Activated CD4-positive, alpha-beta T cell treated with anti-CD3 and anti-CD28 coated beads, Interleukin-2, amount 50 U/mL, for 16 hours (primary cell): ENCODE data around the gene USP53.
"Not testable (repeated sequence)": the region's sequence is repeated elsewhere in the genome, so short reads cannot be mapped to it uniquely, and the experiment has no call there.

Experiments used
- DNase-seq: peaks from one replicate; pipeline ENCODE4 v3.0.0-alpha.2; 2020

The USP53 gene

DNA sequence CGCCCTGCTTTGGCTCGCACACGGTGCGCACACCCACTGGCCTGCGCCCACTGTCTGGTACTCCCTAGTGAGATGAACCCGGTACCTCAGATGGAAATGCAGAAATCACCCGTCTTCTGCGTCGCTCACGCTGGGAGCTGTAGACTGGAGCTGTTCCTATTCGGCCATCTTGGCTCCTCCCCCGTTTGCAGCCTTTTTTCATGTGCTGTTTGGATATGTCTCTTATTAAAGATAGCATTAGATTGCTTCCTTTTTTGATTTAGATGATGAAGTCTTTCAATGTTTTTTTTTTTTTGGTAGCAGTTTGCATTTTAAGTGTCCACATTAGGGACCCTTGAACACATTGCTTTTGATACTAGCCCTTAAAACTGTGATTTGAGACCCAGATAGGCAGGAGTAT lies 67.4 kb downstream of the USP53 start:
- DNase-seq, result not testable (repeated sequence)

DNA sequence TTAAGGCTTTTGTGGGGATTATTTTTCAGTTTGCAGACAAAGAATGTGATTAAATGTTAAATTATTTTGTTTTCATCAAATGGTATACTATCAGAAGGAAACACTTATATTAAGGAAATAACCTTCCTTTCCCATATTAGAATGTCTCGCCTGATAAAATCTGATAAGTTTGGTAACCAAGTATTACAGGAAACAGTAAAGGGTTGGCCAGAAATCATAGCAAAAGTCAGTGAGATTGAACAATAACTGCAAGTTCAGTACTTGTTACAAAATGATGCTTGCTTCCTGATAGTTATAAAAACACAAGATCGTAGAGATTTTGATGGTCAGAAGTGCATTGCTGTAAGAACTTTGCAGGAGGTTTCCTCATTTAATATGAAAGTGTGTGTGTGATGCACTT lies 68.9 kb downstream of the USP53 start:
- no peak for DNase-seq

DNA sequence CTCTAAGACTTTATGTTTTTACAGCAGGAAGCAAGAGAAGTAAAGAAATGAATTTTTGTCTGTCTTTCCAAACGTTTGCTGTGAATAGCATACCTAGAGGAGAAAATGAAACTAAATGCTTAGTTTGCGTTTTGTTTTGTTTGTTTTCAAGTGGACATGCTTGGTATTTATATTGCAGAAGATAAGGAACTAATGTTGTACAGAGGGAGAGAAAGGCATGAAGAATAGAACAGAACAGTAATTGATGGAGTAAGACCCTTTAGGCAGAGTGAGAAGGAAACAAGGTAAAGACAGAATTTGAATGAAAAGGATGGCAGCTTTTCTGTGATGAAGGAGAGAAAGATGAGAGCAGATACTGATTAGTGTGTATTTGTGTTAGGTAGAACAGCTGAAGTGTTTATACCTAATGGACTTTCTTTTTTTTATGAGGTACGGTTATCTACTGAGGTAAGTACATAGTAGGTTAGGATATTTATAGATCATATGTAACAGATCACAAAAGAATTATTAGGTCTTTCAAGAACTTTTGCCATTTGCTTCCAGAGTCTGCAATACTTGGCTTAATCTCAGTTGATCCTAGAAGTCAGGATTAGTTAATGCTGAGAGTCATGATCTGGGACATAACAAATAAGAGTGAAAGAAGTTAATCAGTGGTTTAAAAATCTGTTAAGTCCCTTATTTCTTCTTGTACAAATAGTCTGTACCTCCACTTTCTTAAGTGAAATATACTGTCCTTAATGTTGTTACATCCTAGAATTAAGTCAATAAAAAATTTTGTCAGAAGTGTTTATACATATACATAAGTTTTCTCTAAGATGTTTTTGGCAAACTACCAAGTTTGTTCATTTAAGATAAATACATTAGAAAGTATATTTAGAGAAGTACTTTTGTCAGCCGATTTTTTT lies 72.6 kb downstream of the USP53 start:
- peak; percentile 24 for DNase-seq

DNA sequence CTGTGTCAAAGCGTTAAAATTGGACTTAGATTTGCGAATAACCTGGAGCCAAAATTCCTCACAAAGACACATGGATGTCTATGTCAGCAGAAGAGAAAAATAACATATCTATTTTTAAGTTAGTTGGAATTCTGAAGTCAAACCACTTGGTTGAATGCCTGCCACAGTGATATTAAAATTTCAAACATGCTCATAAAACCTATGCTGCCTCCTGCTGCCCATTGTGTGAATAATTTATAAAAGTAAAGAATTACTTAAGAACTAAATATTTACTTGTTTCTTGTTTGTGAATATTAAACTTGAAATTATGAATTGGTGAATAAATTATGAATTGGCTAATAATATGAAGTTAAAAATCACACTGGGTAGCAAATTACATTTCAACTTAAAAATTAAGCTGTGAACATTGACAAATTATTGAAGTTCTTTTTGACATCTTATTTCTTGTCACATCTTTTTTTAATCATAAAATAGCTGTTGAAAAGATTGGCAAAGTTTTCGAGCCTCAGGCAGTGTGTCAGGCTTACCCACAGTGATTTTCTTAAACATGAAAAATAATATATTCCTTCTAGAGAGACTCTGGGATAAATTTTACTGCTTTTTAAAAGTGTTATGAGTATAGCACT lies 74.0 kb downstream of the USP53 start:
- peak; percentile 41 for DNase-seq

DNA sequence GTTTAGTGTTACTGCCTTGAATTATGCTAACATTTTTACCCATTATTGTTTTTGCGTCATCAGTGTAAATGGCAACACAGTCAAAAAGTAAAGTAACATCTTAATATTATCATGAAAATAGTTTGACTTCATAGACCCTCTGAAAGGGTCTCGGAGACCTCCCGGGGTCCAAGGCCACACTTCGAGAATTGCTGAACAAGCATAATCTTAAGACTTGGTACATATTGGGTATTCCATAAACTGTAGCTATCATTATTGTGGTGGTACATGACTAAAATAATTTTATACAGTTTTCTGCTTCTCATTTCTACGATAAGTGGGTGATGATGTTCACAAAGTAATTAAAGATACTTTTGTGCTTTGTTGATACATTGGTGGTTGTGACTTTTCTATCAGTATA lies 76.8 kb downstream of the USP53 start:
- DNase-seq, result no peak

DNA sequence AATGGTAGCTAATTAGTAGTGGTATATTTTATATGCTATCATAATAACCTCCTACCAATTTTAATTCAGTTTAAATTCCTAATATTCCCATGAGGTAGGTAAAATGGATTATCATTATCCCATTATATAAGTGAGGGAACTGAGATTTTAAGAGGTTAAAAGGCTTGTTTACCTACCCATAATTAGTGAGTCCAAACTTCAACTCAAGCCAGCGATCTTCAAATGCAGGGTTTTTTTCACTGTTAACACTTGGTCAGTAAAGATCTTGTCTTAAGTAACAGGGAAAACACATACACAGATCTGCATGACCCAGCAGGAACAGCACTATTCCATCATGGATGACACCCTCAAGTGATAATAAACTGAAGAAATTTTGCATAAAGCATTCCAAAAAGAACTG lies 78.1 kb downstream of the USP53 start:
- no peak for DNase-seq

DNA sequence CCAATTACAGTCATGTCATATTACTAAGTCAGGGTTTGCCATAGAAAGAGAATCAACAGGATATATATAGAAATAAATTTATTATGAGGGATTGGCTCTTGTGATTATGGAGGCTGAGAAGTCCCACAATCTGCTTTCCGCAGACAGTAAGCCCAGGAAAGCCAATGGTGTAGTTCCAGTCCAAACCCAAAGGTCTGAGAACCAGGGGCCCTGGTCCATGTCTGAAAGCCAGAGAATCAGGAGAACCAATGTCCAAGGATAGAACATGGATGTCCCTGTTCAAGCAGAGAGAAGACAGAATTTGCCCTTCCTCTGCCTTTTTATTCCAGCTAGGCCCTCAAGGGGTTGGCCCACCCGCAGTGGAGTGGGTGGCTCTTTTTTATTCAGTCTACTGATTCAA lies 83.8 kb downstream of the USP53 start:
- no peak for DNase-seq

DNA sequence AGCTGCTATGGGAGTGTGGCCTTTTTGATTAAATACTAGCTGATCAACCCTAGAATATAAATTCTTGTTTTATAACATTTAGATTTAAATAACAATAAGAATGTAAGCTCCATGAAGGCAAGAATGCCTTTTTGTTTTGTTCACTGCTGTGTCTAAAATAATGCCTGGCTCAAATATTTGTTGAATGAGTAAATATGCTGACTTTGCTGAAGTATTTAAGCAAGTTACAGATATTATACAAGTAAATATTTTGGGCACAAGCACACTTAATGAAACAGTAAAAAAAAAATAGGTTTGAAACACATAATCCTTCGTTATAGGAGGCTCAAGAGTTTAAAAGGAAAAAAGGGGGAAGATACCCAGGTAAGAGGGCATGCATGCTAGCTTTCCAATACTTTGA lies 85.3 kb downstream of the USP53 start:
- DNase-seq, result no peak

DNA sequence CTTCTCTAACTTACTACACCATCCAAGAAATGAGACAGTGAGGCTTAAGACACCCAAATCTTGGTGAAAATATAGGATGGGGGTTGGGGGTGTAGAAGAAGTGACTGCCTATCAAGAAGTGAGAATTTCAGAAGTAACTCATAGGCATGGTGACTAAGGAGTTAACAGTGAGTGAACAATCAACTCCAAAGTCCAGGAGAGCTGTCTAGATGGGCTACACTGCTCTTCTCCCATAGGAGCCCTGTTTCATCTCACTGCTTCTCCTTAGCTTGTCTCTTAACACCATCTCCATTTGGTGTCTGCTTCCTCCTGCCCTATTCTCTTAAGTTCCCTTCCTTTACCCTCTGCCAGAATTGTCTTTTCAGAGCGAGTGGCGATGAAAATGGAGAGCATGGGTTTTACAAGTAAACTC lies 86.8 kb downstream of the USP53 start:
- DNase-seq, result peak; percentile 28

DNA sequence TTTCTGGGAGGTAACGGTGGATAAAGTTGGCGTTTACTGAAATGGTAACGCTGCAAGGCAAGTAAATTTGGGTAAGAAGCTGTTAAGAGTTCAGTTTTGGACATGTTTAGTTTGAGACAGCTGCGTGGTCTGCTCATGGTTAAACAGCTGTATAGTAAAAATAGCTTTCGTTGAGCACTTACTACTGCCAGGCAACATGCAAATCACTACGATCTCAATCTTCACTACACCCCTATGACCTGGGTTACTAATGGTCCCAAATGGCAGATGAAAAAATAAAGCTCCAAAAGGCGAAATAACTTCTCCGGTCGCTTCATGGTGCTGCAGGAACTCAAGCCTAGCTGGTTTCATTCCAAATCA lies 87.2 kb downstream of the USP53 start:
- DNase-seq, result no peak

DNA sequence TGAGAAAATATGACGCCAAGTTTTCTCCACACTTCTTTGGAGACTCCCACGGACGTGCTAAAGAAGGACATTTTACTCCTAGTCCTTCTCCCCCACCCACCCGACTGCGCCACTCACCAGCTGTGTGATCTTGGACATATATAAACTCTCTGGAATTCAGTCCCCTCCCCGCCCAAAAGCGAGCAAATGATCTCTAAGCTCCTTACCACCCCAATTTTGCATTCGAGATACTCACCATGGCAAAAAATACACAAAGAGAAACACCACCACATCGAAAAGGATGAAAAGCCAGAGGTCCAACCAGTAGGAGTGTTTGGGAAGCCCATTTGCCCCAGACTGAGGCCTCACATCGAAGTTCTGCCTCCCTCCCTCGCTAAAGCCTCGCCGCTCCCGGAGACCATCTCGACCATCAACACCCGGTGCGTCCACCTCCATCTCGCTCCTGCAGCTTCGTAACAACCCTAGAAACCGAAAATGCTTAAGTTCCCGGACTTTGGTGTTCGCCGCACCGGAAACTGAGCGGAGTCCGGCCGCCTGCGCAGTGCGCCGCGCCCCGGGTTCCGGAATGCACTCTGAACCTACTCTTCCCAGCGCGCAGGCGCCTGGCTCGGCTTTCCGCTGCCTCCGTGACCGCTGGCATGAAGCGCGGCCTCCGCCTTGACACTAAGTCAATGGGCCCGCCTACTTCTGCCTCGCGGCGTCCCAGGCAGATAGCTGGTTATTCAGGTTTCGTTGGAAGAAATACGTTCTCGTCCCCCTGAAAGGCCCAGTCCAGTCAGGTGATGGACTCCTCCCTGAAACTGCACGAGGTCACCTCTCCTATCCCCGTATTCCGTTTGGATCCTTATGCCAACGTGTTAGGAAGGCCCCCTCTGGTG lies 87.8 kb downstream of the USP53 start:
- DNase-seq, result peak; percentile 95

DNA sequence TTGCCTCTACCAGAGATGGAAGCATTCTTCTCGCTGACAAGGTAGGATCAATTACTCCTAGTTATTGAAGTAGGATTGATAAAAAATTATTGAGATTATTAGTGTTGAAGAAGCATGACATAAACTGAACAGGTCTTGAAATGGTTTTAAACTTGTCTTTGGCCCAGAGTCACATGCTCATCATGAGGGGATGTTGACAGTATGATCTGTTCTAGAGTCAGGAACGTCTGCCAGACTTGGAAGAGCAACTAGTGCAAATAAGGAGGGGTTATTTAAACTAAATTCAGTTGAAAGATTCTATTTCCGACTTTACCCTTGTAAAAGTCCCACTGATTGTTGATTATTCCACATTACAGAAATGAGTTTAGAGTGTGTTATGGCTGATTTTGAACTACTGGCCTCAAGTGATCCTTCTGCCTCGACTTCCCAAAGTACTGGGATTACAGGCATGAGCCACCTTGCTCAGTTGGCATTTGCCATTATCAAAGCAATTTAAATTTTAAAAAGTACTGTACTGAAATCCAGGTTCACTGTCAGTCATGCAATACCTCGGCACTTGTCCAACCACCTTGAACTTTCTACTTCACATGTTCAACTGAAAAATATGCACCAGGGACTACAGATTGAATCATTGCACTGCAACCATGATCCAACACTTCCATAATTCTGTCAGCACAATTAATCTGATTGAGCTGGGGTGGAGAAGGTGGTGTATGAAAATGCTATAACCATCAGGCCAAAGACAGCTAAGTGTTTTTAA lies 89.7 kb downstream of the USP53 start:
- DNase-seq, result no peak

DNA sequence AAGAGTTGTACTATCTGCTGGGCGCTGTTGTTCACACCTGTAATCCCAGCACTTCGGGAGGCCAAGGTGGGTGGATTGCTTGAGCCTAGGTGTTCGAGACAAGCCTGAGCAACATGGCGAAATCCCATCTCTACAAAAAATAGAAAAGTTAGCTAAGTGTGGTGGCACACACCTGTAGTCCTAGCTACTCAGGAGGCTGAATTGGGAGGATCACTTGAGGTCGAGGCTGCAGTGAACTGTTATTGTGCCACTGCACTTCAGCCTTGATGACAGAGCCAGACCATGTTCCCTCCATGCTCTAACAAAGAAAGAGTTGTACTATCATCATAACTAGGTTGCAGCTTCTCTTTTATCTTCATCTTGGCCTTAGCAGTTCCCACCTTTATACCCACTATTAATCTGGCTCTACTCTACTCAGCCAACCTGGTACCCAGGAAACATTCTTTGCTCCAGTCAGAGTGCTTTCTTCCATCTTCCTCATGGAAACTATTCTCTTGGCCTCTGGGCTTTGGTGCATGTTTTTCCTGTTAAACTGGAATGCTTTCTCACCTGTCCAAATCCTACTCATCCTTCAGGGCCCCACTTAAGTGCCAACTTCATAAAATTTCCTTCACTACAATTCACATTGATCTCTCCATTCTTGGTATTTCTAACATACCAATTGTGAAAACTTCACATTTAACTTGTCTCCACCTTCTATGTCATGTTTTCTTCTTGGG lies 91.2 kb downstream of the USP53 start:
- DNase-seq, result no peak

DNA sequence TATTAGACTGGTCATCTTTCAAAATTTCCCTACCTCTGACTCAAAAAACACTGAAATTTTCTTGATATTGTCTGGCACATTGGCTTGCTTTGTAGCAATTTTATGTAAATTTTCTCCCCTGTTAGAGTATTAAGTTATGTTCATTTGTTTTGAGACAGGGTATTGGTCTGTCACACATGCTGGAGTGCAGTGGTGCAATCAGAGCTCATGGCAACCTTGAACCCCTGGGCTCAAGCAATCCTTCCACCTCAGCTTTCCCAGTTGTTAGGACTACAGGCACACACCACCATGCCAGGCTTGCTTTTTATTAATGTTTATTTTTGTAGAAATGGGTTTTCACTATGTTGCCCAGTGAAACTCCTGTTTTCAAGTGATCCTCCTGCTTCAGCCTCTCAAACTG lies 91.9 kb downstream of the USP53 start:
- DNase-seq, result no peak

DNA sequence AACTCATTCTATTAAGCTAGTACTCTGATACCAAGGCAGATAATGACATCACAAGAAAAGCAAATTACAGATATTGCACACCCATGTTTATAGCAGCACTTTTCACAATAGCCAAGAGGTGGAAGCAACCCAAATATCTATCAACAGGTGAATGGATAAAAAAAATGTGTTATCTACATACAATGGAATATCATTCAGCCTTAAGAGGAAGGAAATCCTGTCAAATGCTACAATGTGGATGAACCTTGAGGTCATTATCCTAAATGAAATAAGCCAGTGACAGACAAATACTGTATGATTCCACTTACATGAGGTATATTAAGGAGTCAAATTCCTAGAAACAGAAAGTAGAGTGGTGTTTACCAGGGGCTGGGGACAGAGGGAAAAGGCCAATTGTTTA lies 95.1 kb downstream of the USP53 start:
- DNase-seq, result no peak

DNA sequence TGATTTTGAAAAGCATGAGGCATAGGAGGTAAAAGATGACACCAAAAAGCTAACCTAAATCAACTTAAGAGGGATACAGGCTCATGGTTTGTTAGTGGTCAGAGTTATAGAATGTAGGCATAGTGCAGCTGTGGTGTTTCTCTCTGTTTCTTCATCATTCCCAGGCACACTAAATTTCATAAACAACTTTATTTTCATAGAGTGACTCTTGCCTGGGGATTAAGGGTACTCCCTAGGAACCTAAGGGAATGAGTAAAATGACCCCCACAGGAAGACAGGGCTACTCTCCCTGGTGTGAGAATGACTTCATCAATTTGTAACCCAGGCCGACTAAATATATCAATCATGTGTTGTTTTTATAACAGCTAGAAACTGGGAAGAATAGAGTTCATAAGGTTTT lies 98.3 kb downstream of the USP53 start:
- no peak for DNase-seq

DNA sequence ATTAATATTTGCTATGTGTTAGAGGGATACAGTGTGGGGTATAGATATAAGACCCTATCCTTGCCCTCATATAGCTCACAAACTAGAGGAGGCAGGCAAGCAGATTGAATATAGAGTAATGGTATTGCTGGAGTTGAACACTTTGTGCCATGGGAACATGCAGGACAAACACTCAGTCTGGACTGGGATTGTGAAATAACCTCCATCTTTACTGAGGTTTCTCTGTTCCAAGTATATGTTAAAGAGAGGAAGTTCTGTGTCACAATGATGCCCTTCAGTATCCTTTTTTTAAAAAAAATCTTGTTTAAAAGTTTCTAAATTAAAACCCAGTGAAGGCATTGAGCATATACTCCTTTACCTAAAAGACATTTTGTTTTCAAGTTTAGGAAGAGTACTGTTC lies 100.7 kb downstream of the USP53 start:
- DNase-seq, result no peak

DNA sequence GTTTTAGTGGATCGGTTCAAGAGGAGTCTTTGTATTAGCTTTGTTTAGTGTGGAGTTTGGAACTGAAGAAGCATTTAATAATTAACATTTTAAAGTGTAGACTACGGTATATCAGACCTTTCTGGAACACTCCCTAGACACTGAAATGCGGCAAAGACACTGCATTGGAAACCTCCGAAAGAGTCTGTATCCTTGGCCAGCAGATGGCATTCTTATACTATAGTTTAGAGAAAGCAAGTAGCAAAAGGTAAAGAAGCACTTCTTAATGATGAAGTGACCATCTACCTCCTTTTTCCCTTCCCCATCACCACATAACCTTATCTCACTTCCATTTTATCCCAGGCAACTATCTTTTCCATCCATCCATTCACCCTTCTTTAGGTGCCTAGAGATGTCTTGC lies 101.8 kb downstream of the USP53 start:
- peak; percentile 35 for DNase-seq

DNA sequence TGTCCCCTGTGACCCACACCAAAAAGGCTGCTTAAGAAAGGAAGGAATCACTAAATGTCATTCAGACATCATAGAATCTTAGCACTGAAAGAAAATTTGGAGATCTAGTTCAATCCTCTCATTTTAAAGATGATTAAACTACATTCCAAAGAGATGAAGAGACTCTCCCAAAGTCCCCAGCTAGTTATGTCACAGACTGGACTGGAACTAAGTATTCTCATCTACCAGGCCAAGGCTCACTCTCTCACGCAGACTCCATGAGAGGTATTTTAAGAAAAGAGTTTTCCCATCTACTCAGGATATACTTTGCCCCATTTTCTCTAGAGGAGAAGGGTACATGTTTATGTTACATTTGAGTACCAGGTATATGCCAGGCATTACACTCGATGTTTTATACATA lies 102.5 kb downstream of the USP53 start:
- DNase-seq, result no peak

DNA sequence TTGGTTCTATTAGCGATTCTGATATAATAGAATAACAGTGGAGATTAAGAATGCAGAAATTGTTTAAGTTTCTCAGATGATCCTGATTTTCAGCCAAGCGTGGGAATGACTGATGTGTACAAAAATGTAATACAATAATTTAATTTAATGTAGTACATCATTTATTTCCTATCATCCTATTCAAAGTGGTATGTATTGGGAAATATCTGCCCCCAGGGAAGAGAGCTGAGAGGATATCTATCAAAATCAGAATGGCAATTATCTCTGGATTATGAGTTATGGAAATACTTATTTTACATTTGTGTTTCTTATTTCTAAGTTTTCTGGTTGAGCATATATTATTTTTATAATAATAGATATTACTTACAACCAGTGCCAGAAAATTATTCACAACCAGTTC lies 105.5 kb downstream of the USP53 start:
- DNase-seq, result no peak

DNA sequence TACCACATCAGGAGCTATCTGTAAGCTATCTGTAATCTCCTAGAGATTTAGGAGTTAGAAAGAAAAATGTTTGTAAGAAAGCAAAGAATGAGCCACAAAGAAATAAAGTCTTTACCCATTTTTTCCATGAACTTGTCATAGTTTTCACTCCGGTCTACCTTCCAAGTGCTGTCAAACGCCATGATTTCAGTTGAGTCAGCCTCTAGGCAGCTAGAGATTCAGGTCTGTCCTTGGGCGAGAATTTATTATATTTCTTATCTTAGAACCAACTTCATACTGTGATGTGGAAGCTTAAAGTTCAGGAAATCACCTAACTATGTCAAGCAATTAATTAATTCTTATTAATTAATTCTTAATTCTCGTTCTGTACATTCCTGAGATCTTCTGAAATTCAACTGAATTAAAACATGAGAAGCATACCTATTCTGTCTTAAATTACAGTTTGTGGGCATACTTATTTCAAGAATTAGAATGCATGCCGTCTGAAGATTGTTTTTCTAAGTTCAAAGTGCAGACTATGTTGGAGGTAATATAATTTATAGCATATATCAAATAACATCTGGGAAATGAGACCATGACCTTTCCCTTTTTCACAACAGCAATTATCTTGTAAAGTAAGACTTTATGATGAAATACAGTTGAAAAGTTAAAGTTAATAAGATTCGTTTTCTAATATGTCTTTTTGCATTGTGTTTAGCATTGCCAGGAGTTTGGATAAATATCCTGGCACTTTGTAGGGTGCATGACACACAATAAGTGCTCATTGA lies 109.6 kb downstream of the USP53 start, which contains the start of gene FABP2:
FABP2 (minus strand) TSS at position 218 of the 767 bp plus-strand sequence; CDS start at position 182, 36 bp downstream.
- DNase-seq, result no peak
